Peyer's patch (tissue), 4 donors: ENCODE measurements around the gene RBM48.

ENCODE experiments used
- POLR2A ChIP-seq, 2 donors: fragments of 450-650 bp; IDR thresholded peaks; one replicate each; pipeline ENCODE4 v1.5.1; 2017; ENCODE audit warnings: antibody characterized with exemption in 2 of 2, mild to moderate bottlenecking in 2 of 2, moderate library complexity in 2 of 2
- TF ChIP-seq, protein P1 (sequence below), 6 experiments: fragments of 450-650 bp in 4 of 6; fragments of 200-600 bp in 2 of 6; sonication (generic) in 1 of 6; IDR thresholded peaks; one replicate each; pipeline ENCODE4 v1.5.1; 2017 to 2019; ENCODE audit warnings: antibody characterized with exemption in 6 of 6, mild to moderate bottlenecking in 3 of 6, moderate library complexity in 1 of 6

DNA sequence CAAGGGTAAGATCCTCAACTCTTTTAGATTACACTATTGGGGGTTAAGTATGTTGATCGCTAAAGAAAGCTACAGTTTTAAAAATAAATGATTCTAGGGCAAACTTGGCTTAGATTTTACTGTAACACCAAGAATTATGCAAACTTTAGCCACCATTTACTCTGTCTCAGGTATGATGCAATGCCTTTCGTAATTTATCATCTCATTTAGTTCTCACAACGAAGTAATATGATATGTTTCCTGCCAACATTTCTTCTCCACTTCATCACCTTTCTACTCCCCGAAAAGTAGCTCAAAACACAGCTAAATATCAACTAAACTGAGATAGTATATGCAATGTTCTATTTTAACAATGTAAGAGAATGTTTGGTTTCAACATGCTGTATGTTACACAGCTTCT, 40.5 kb downstream of the RBM48 start:
- TF ChIP-seq, protein P1, sequence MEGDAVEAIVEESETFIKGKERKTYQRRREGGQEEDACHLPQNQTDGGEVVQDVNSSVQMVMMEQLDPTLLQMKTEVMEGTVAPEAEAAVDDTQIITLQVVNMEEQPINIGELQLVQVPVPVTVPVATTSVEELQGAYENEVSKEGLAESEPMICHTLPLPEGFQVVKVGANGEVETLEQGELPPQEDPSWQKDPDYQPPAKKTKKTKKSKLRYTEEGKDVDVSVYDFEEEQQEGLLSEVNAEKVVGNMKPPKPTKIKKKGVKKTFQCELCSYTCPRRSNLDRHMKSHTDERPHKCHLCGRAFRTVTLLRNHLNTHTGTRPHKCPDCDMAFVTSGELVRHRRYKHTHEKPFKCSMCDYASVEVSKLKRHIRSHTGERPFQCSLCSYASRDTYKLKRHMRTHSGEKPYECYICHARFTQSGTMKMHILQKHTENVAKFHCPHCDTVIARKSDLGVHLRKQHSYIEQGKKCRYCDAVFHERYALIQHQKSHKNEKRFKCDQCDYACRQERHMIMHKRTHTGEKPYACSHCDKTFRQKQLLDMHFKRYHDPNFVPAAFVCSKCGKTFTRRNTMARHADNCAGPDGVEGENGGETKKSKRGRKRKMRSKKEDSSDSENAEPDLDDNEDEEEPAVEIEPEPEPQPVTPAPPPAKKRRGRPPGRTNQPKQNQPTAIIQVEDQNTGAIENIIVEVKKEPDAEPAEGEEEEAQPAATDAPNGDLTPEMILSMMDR (IDR thresholded peaks at IDR 0.05) = no peak
- no peak for TF ChIP-seq POLR2A (IDR thresholded peaks at IDR 0.05)
